ENCODE measurements around the gene TRIM36. TPM values are rescaled to one million over a fixed set of nuclear protein-coding genes. Genes with fewer than 3 reads are reported as not detected.

TRIM36 gene
- total RNA-seq, 1 donor from 2014 or later, result 99.4 TPM

DNA sequence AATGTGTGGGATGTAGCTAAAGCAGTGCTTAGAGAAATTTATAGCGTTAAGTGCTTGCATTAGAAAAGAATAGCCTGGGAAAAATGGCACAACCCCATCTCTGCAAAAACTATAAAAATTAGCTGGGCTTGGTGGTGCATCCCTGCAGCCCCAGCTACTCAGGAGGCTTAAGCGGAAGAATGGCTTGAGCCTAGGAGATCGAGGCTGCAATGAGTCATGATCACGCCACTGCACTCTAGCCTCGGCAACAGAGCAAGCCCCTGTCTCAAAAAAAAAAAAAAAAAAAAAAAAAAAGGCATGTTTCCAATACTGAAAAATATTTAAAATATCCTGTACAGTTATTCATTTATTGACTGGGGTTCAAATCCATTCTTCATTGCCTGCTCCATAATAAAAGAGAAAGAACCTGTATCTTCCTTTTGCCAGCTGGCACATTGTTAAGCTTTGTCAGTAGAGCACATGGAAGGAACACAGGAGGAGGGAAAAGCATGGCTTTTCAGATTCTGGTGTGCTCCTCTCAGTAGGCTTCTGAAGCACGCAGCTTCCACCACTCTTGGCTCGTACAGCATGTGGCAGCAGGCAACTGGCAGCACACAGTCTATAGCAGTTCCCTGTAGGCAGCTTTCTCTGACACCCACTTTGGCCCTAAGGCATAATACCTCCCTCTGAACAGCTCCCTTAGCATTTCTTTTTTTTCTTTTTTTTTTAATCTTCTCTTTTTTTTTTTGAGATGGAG, 73.5 kb downstream of the TRIM36 start:
- peak; percentile 21 for DNase-seq
- peak overlapping the region; percentile 45 for H3K27ac Mint-ChIP-seq (ENCODE audit: unreplicated experiment)
- no peaks in the 10 kb centered on the region for H3K4me1 Mint-ChIP-seq (ENCODE audit: low read depth, unreplicated experiment)
- H3K27me3 Mint-ChIP-seq (ENCODE audit: unreplicated experiment), result peaks cover 5% of the 10 kb centered on the region
- TF ChIP-seq, protein P1, sequence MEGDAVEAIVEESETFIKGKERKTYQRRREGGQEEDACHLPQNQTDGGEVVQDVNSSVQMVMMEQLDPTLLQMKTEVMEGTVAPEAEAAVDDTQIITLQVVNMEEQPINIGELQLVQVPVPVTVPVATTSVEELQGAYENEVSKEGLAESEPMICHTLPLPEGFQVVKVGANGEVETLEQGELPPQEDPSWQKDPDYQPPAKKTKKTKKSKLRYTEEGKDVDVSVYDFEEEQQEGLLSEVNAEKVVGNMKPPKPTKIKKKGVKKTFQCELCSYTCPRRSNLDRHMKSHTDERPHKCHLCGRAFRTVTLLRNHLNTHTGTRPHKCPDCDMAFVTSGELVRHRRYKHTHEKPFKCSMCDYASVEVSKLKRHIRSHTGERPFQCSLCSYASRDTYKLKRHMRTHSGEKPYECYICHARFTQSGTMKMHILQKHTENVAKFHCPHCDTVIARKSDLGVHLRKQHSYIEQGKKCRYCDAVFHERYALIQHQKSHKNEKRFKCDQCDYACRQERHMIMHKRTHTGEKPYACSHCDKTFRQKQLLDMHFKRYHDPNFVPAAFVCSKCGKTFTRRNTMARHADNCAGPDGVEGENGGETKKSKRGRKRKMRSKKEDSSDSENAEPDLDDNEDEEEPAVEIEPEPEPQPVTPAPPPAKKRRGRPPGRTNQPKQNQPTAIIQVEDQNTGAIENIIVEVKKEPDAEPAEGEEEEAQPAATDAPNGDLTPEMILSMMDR (IDR thresholded peaks at IDR 0.05; ENCODE audit: partially characterized antibody, unreplicated experiment), result no peak
- peaks cover 2% of the 10 kb centered on the region for H3K9me3 Mint-ChIP-seq (ENCODE audit: unreplicated experiment)
- no peak overlapping the region for H3K4me3 Mint-ChIP-seq (ENCODE audit: unreplicated experiment)
- no peaks in the 10 kb centered on the region for H3K36me3 Mint-ChIP-seq (ENCODE audit: unreplicated experiment)

DNA sequence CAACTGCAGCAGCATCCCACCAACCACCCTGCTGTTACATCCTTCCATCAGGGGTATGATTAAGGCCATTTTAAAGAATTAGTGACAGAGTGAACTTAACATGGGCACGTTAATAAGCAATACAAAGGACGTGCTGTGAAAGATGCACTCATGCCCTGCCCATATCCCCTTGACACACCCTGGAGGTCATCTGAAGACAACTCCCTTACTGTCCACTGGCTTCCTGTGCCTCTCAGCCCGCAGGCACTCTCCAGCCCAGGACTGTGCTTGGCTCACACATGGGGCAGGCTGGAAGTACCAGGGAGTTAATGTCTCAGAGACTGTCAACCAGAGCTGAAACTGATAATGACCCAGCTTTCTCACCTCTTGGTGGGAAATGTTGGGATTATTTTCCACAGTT, 81.8 kb downstream of the TRIM36 start:
- H3K36me3 Mint-ChIP-seq (ENCODE audit: unreplicated experiment), result no peaks in the 10 kb centered on the region
- peaks cover 5% of the 10 kb centered on the region for H3K27me3 Mint-ChIP-seq (ENCODE audit: unreplicated experiment)
- peaks cover 2% of the 10 kb centered on the region for H3K4me1 Mint-ChIP-seq (ENCODE audit: low read depth, unreplicated experiment)
- H3K27ac Mint-ChIP-seq (ENCODE audit: unreplicated experiment), result no peak overlapping the region
- TF ChIP-seq, protein P1 (IDR thresholded peaks at IDR 0.05; ENCODE audit: partially characterized antibody, unreplicated experiment), result no peak
- DNase-seq, result no peak
- no peak overlapping the region for H3K4me3 Mint-ChIP-seq (ENCODE audit: unreplicated experiment)
- peaks cover 3% of the 10 kb centered on the region for H3K9me3 Mint-ChIP-seq (ENCODE audit: unreplicated experiment)

DNA sequence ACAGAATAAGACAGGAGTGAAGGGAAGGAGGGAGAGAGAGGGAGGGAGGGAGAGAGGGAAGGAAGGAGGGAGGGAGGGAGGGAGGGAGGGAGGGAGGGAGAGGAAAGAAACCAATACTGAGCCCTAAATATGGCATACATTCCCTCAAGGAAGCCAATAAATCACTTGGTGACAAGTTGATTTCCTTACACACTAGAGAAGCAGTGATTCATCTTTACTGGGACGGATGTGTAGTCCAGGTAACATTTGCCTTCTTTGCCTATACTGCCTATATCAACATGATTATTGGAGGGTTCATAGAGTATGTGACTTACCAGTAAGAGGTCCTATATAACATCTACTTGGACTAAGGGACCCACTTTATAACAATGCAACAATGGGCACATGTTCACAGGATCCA, 83.2 kb downstream of the TRIM36 start:
- H3K4me3 Mint-ChIP-seq (ENCODE audit: unreplicated experiment), result no peak overlapping the region
- no peaks in the 10 kb centered on the region for H3K36me3 Mint-ChIP-seq (ENCODE audit: unreplicated experiment)
- peaks cover 2% of the 10 kb centered on the region for H3K4me1 Mint-ChIP-seq (ENCODE audit: low read depth, unreplicated experiment)
- peaks cover 3% of the 10 kb centered on the region for H3K9me3 Mint-ChIP-seq (ENCODE audit: unreplicated experiment)
- TF ChIP-seq, protein P1 (IDR thresholded peaks at IDR 0.05; ENCODE audit: partially characterized antibody, unreplicated experiment), result no peak
- no peak for DNase-seq
- no peak overlapping the region for H3K27ac Mint-ChIP-seq (ENCODE audit: unreplicated experiment)
- H3K27me3 Mint-ChIP-seq (ENCODE audit: unreplicated experiment), result peaks cover 2% of the 10 kb centered on the region

DNA sequence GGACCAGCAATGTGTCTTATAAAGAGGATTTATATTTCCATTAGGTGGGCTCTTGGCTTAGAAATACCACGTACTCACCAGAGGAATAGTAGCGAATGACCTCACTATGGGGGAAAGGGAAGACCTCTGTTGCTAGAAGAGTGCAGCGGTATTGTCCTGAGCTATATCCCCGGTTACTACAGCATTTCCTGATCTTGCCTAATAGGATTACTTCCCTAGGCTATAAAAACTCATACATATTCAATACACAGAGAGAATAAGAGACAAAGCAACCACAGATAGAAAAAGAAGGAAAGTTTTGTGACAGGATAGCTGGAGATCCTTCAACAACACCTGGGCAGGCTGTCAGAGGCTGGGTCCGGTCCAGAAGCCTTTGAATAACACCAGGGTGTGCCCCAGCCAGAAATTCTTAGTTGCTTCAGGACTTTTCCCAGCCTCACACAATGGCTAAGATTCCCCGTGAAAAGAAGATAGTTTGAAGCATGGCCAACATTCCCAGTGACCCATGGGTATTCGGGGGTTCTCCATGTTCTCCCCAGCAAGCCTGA, 85.4 kb downstream of the TRIM36 start:
- Mint-ChIP-seq H3K4me3 (ENCODE audit: unreplicated experiment) (peak overlapping the region; percentile 1), H3K4me1 (ENCODE audit: low read depth, unreplicated experiment) (peaks cover 2% of the 10 kb centered on the region), H3K27ac (ENCODE audit: unreplicated experiment) (peak overlapping the region; percentile 10), H3K9me3 (ENCODE audit: unreplicated experiment) (peaks cover 3% of the 10 kb centered on the region), H3K36me3 (ENCODE audit: unreplicated experiment) (no peaks in the 10 kb centered on the region), H3K27me3 (ENCODE audit: unreplicated experiment) (peaks cover 2% of the 10 kb centered on the region)
- TF ChIP-seq, protein P1 (IDR thresholded peaks at IDR 0.05; ENCODE audit: partially characterized antibody, unreplicated experiment), result no peak
- no peak for DNase-seq

DNA sequence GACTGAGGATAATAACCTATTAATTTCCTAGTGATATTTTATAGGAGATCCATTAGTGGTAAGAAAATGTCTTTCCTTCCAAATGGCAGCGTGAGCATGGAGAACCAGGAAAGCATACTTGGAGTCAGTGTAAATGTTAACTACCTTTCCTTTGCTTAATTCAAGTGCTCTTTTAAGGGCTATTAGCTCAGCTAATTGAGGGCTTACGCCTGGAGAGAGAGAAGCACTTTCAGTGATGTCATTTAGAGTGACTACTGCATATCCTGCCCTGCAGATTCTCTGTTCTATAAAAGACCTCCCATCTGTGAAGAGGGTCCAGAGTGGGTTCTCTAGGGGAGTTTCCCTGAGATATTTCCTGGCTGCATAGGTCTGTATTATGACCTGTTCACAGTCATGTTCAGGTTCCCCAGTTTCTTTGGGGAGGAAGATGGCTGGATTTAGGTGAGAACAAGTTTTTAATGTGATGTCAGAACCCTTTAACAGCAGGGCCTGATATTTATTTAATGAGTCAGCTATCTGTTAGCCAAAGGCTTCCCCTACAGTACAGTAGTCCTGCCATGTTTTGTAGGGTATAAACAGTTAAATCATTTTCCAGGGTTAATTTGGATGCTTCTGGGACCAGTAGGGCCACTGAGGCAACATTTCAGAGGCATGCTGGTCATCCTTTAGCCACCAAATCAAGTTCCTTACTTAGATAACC, 89.6 kb downstream of the TRIM36 start:
- Mint-ChIP-seq H3K9me3 (ENCODE audit: unreplicated experiment) (peaks cover 3% of the 10 kb centered on the region), H3K27me3 (ENCODE audit: unreplicated experiment) (peaks cover 3% of the 10 kb centered on the region), H3K4me3 (ENCODE audit: unreplicated experiment) (no peak overlapping the region), H3K27ac (ENCODE audit: unreplicated experiment) (no peak overlapping the region), H3K4me1 (ENCODE audit: low read depth, unreplicated experiment) (peaks cover 2% of the 10 kb centered on the region), H3K36me3 (ENCODE audit: unreplicated experiment) (no peaks in the 10 kb centered on the region)
- TF ChIP-seq, protein P1 (IDR thresholded peaks at IDR 0.05; ENCODE audit: partially characterized antibody, unreplicated experiment), result no peak
- no peak for DNase-seq

Measured in glutamatergic neuron (in vitro differentiated cells).